WERI-Rb-1 (cell line): ENCODE results near the gene ENPP3.
"Not testable (repeated sequence)": the region's sequence is repeated elsewhere in the genome, so short reads cannot be mapped to it uniquely, and the experiment has no call there.

Experiments
- DNase-seq: peaks from one replicate; pipeline ENCODE4 v3.0.0-alpha.2; 2020
- H3K27ac ChIP-seq: fragments of 250-450 bp; sonication (Bioruptor Pico); 2 replicates; pipeline ENCODE4 v1.5.1; 2020; ENCODE audit warnings: mild to moderate bottlenecking, moderate library complexity
- H3K27me3 ChIP-seq: fragments of 250-450 bp; sonication (Bioruptor Pico); 2 replicates; pipeline ENCODE4 v1.5.1; 2021; ENCODE audit warnings: mild to moderate bottlenecking, low read depth, moderate library complexity; ENCODE audit not compliant: insufficient read depth, severe bottlenecking
- H3K36me3 ChIP-seq: fragments of 250-450 bp; sonication (Bioruptor Pico); 2 replicates; pipeline ENCODE4 v1.5.1; 2020; ENCODE audit warnings: mild to moderate bottlenecking, moderate library complexity
- H3K4me3 ChIP-seq: 2 replicates; pipeline ENCODE4 v1.5.1; 2011; ENCODE audit warnings: low read depth, mild to moderate bottlenecking, control low read depth, low read length
- H3K9me3 ChIP-seq: fragments of 250-450 bp; sonication (Bioruptor Pico); 2 replicates; pipeline ENCODE4 v1.5.1; 2021; ENCODE audit warnings: mild to moderate bottlenecking, moderate library complexity; ENCODE audit not compliant: severe bottlenecking
- CTCF ChIP-seq: IDR thresholded peaks from 2 replicates; pipeline ENCODE4 v1.5.1; 2011; ENCODE audit warnings: low read depth, mild to moderate bottlenecking, control low read depth, inconsistent platforms, low read length

Gene ENPP3

GRCh38 chr6:131744432-131745287 lies 107.6 kb downstream of the ENPP3 start:
- H3K4me3 ChIP-seq = no peak overlapping the region
- no peak for DNase-seq
- no peaks in the 10 kb centered on the region for H3K36me3 ChIP-seq

GRCh38 chr6:131745476-131745875 lies 108.4 kb downstream of the ENPP3 start:
- peaks cover 3% of the 10 kb centered on the region for H3K27me3 ChIP-seq
- H3K36me3 ChIP-seq = no peaks in the 10 kb centered on the region
- no peak for TF ChIP-seq CTCF
- H3K27ac ChIP-seq = no peak overlapping the region
- H3K4me3 ChIP-seq = no peak overlapping the region
- DNase-seq = no peak
- no peaks in the 10 kb centered on the region for H3K9me3 ChIP-seq

More at GRCh38 chr6:131744432-131745287, 107.6 kb downstream of the ENPP3 start:
- TF ChIP-seq CTCF = no peak
- H3K9me3 ChIP-seq = no peaks in the 10 kb centered on the region
- H3K27ac ChIP-seq = no peak overlapping the region
- H3K27me3 ChIP-seq = peaks cover 3% of the 10 kb centered on the region

- no peak overlapping the region for H3K4me3 ChIP-seq
- peaks cover 3% of the 10 kb centered on the region for H3K27me3 ChIP-seq
- no peak for TF ChIP-seq CTCF
- DNase-seq = no peak
- H3K27ac ChIP-seq = no peak overlapping the region
- no peaks in the 10 kb centered on the region for H3K9me3 ChIP-seq
- no peaks in the 10 kb centered on the region for H3K36me3 ChIP-seq
Observed at GRCh38 chr6:131747821-131748353, 110.8 kb downstream of the ENPP3 start.

GRCh38 chr6:131749023-131749422 lies 111.9 kb downstream of the ENPP3 start:
- no peak overlapping the region for H3K4me3 ChIP-seq
- no peak overlapping the region for H3K27ac ChIP-seq
- peaks cover 3% of the 10 kb centered on the region for H3K27me3 ChIP-seq
- H3K9me3 ChIP-seq = no peaks in the 10 kb centered on the region
- no peak for TF ChIP-seq CTCF
- H3K36me3 ChIP-seq = no peaks in the 10 kb centered on the region
- no peak for DNase-seq

GRCh38 chr6:131751012-131751715 lies 114.1 kb downstream of the ENPP3 start:
- not testable (repeated sequence) for H3K36me3 ChIP-seq, H3K9me3 ChIP-seq, H3K27ac ChIP-seq, DNase-seq, H3K4me3 ChIP-seq, H3K27me3 ChIP-seq

- Histone ChIP-seq H3K9me3 (no peaks in the 10 kb centered on the region), H3K27me3 (peaks cover 3% of the 10 kb centered on the region), H3K27ac (no peak overlapping the region), H3K36me3 (no peaks in the 10 kb centered on the region), H3K4me3 (no peak overlapping the region)
- no peak for DNase-seq
- TF ChIP-seq CTCF = no peak
Observed at GRCh38 chr6:131754088-131754487, 117.0 kb downstream of the ENPP3 start.
